Activated CD4-positive, alpha-beta T cell treated with anti-CD3 and anti-CD28 coated beads, Interleukin-2, amount 10 ng/mL, durations not matched to agents 7 days and 5 days (primary cell): ENCODE results near the gene PHLDA3. TPM values are rescaled to one million over a fixed set of nuclear protein-coding genes. Genes with fewer than 3 reads are reported as not detected.

Experiments used
- CTCF ChIA-PET: fragments of 350-600 bp; sonication (Branson Sonifier 250); formaldehyde crosslinking; loops from one replicate; lab custom pipeline; 2021; ENCODE audit warnings: antibody characterized with exemption; lab: Charles Lee
- POLR2A ChIA-PET: fragments of 350-600 bp; sonication (Branson Sonifier 250); formaldehyde crosslinking; loops from one replicate; lab custom pipeline; 2021; ENCODE audit warnings: antibody characterized with exemption; lab: Charles Lee
- DNase-seq: peaks from one replicate; pipeline ENCODE4 v3.0.0-alpha.2; 2020
- H3K27ac Mint-ChIP-seq: one replicate; pipeline ENCODE4 v1.8.0; 2021; ENCODE audit warnings: mild to moderate bottlenecking, moderate library complexity, mixed read lengths
- H3K27me3 Mint-ChIP-seq: one replicate; pipeline ENCODE4 v1.8.0; 2021; ENCODE audit warnings: mixed read lengths
- H3K36me3 Mint-ChIP-seq: one replicate; pipeline ENCODE4 v1.8.0; 2021; ENCODE audit warnings: low read depth, mixed read lengths
- H3K4me1 Mint-ChIP-seq: one replicate; pipeline ENCODE4 v1.8.0; 2021; ENCODE audit warnings: mixed read lengths
- H3K4me3 Mint-ChIP-seq: one replicate; pipeline ENCODE4 v1.8.0; 2021; ENCODE audit warnings: mild to moderate bottlenecking, moderate library complexity, mixed read lengths
- H3K9me3 Mint-ChIP-seq: one replicate; pipeline ENCODE4 v1.8.0; 2021; ENCODE audit warnings: mixed read lengths
- total RNA-seq, 2 experiments: library from RNA; stranded (reverse); gene quantifications; one replicate each; pipeline ENCODE4 v1.2.3, GENCODE V29; 2021

Gene PHLDA3
- total RNA-seq, 2 experiments from 2014 or later: 12.1 to 18.8 TPM

DNA sequence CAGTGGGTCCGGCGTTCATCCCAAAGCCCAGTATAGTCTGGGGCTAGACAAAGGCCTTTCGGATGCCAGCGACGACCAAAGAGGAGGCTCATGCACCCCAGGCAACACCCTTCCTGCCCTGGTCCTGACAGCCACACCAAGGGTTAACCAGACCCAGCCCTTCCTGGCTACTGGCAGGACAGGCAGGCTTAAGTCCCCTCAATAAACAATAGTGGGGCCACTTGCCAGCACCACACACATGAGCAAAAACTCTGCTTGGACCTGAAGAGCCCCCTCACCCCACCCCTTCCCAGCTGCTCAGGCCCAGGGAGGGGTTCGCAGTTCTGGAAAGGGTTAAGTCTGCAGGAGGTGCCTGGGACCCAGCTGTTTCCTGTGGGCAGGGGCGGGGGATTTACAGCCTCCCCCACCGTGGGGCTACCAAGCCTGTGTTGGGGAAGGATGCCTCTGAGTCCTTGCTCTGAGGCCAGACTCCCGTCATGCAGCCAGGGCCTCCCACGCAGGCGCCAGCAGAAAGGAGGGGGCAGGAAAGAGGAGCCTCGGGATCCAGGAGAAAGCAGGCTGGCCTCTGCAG, 18.2 kb downstream of the PHLDA3 start:
- H3K27me3 Mint-ChIP-seq: peaks cover 19% of the 10 kb centered on the region
- H3K27ac Mint-ChIP-seq: no peak overlapping the region
- H3K36me3 Mint-ChIP-seq: peaks cover 3% of the 10 kb centered on the region
- ChIA-PET CTCF (interaction anchor here (2.8 kb wide), 1 partner anchor 62 kb away, joined by 8 read pairs; no protein-coding TSS in a partner anchor), POLR2A (no interaction called here)
- H3K4me3 Mint-ChIP-seq: no peak overlapping the region
- H3K4me1 Mint-ChIP-seq: peaks cover 43% of the 10 kb centered on the region
- DNase-seq: no peak
- H3K9me3 Mint-ChIP-seq: peaks cover 2% of the 10 kb centered on the region

DNA sequence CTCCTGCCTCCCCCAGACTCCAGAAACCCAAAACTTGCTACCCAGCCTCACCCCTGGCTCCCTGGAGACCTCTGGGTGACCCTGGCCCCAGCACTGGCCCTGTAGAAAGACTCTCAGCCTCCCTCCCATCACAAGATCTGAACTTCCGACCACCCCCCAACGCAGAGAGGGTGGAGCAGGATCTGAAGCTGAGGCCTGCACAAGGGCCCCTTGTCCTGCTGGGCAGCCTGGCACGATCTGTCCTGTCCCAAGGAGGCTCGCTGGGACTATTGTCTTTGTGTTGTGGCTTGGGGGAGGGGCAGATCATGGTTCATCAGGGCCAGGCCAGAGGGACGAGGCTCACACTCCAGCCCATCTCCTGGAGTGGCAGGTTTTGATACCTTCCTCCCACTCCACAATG, 20.0 kb downstream of the PHLDA3 start:
- ChIA-PET CTCF (interaction anchor here (1.5 to 3.6 kb wide), 7 partner anchors 20 to 63 kb away, joined by 4 to 25 read pairs (median 8); partner anchors contain the start of genes CSRP1 and PHLDA3), POLR2A (no interaction called here)
- no peak overlapping the region for H3K4me3 Mint-ChIP-seq
- H3K4me1 Mint-ChIP-seq: peaks cover 39% of the 10 kb centered on the region
- no peak for DNase-seq
- H3K27me3 Mint-ChIP-seq: peaks cover 18% of the 10 kb centered on the region
- H3K36me3 Mint-ChIP-seq: peaks cover 3% of the 10 kb centered on the region
- H3K27ac Mint-ChIP-seq: no peak overlapping the region
- H3K9me3 Mint-ChIP-seq: peaks cover 2% of the 10 kb centered on the region

DNA sequence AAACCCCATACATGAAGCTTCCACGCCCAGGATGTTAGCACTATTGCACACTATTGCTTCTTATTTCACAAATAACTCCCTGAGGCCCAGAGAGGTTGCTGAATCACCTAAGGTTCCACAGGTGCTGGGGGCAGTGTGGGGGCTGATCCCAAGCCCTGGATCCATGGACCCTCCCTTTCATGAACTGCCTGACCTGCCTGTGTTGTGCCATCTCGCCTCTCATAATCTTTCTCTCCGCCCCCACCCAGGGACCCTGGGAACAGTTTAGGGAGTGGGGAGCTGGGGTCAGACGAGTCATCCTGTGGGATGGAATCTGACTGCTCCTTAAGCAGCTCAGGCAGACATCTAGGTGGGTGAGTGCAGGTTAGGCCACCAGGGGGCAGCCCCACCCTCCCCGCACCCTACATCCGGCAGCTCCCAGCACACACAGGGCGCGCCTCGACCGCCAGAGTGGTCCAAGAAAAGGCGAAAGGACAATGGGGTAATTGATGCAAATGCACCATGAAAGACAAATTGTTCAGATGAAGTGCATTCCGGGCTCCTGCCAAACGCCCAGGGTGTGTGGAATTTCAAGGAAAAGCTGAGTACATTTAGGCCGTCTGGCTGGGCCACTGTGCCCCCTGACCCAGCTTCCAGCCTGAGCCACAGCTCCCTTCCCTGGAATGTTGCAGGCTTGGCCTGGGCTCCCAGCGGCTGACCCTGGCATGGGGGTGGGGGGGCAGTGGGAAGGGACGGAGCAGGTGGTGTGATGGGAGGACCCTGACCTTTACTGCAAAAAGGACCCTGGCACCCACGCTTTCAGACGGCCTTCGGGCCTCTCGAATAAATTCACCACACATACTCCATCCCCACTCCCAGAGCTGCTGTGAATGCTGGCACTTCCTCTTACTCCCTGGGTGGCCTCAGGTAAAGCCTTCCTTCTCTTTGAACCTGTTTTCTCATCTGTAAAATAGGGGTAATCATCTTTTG, 20.8 kb downstream of the PHLDA3 start:
- peaks cover 1% of the 10 kb centered on the region for H3K9me3 Mint-ChIP-seq
- DNase-seq: peak; percentile 72
- no peak overlapping the region for H3K27ac Mint-ChIP-seq
- no peak overlapping the region for H3K4me3 Mint-ChIP-seq
- ChIA-PET CTCF (interaction anchor here (0.5 to 3.6 kb wide), 22 partner anchors 8 to 260 kb away, joined by 3 to 25 read pairs (median 5); partner anchors contain the start of genes CSRP1 and PHLDA3), POLR2A (no interaction called here)
- peaks cover 32% of the 10 kb centered on the region for H3K4me1 Mint-ChIP-seq
- peaks cover 2% of the 10 kb centered on the region for H3K36me3 Mint-ChIP-seq
- H3K27me3 Mint-ChIP-seq: peaks cover 19% of the 10 kb centered on the region

DNA sequence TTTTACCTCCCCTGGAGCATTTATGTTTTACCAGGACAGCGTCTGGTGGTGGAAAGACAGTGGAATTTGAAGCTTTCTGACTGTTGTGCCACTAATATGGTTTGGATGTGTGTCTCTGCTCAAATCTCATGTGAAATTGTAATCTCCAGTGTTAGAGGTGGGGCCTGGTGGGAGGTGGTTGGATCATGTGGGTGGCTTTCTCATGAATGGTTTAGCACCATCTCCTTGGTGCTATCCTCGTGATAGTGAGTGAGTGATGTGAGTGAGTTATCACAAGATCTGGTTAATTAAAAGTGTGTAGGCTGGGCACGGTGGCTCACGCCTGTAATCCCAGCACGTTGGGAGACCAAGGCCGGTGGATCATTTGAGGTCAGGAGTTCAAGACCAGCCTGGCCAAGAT, 23.7 kb downstream of the PHLDA3 start:
- CTCF ChIA-PET: interaction anchor here (0.8 to 1.3 kb wide), 5 partner anchors 10 to 36 kb away, joined by 3 to 6 read pairs (median 3); no protein-coding TSS in a partner anchor
- POLR2A ChIA-PET: no interaction called here
- DNase-seq: no peak
- Mint-ChIP-seq H3K4me1 (peaks cover 13% of the 10 kb centered on the region), H3K27me3 (peaks cover 27% of the 10 kb centered on the region), H3K4me3 (no peak overlapping the region), H3K36me3 (no peaks in the 10 kb centered on the region), H3K9me3 (no peaks in the 10 kb centered on the region), H3K27ac (no peak overlapping the region)

DNA sequence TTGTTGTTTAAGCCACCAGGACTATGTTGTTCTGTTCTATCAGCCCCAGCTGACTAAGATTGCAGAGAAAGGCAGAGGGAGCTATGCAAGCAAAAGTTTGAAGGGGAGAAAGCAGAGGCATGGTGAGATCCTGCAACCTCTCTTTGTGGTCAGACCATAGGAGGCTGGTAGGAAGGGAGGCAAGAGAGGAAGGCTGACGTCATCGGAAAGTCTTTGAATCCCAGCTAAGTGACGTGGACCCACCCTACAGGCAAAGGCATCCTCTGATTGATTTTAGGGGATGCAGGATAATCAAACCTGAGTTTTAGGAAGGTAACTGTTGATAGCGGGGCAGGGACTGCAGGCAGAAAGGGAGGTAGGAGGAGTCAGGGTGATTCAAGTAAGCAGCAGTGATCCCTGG, 24.2 kb downstream of the PHLDA3 start:
- Mint-ChIP-seq H3K9me3 (no peaks in the 10 kb centered on the region), H3K27me3 (peaks cover 29% of the 10 kb centered on the region), H3K4me1 (peaks cover 13% of the 10 kb centered on the region), H3K36me3 (no peaks in the 10 kb centered on the region), H3K4me3 (no peak overlapping the region), H3K27ac (no peak overlapping the region)
- POLR2A ChIA-PET: no interaction called here
- CTCF ChIA-PET: interaction anchor here (0.6 to 1.3 kb wide), 5 partner anchors 9 to 162 kb away, joined by 3 to 6 read pairs (median 3); no protein-coding TSS in a partner anchor
- no peak for DNase-seq

DNA sequence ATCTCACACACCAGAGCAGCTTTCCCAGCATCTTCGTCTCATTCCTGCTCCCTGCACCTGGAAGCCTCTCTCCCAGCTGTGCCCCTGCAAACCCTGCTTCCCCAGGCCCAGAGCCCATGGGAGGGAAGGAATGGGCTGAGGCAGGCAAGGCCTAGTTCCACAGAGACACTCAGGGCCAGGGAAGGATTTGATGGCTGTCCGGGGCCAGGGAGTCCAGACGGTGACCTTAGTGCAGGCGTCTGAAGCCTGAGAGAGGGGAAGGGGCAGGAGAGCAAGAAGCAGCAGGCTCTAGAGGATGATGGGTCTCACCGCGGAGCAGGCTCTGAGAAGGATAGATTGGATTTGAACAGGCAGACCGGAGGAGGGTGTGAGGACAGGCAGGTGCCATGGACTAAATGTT, 25.2 kb downstream of the PHLDA3 start:
- no peaks in the 10 kb centered on the region for H3K9me3 Mint-ChIP-seq
- H3K36me3 Mint-ChIP-seq: no peaks in the 10 kb centered on the region
- ChIA-PET CTCF (no interaction called here), POLR2A (no interaction called here)
- no peak for DNase-seq
- H3K27me3 Mint-ChIP-seq: peaks cover 33% of the 10 kb centered on the region
- peaks cover 13% of the 10 kb centered on the region for H3K4me1 Mint-ChIP-seq
- no peak overlapping the region for H3K27ac Mint-ChIP-seq
- no peak overlapping the region for H3K4me3 Mint-ChIP-seq

DNA sequence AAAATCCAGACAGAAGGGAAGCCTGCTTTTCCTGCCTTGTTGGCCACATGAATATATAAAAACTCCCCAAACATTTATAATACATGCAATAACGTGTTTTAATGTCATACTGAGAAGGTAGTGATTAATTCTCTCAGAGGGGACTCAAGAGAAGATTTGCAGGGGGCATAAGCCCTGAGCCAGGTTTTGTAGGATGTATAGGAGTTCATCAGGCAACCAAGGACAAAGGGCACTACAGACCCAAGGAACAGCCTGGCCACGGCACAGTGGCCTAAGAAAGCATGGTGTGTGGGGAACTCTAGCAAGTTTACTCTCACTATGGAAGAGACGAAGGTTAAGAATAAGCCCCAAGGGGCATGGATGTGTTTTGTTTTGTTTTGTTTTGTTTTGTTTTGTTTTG, 32.0 kb downstream of the PHLDA3 start:
- ChIA-PET CTCF (interaction anchor here (1.9 to 2.6 kb wide), 2 partner anchors 45 to 76 kb away, joined by 15 to 21 read pairs; no protein-coding TSS in a partner anchor), POLR2A (no interaction called here)
- H3K4me1 Mint-ChIP-seq: peaks cover 7% of the 10 kb centered on the region
- no peak overlapping the region for H3K4me3 Mint-ChIP-seq
- H3K27ac Mint-ChIP-seq: no peak overlapping the region
- no peaks in the 10 kb centered on the region for H3K9me3 Mint-ChIP-seq
- peaks cover 32% of the 10 kb centered on the region for H3K27me3 Mint-ChIP-seq
- no peaks in the 10 kb centered on the region for H3K36me3 Mint-ChIP-seq
- DNase-seq: no peak

DNA sequence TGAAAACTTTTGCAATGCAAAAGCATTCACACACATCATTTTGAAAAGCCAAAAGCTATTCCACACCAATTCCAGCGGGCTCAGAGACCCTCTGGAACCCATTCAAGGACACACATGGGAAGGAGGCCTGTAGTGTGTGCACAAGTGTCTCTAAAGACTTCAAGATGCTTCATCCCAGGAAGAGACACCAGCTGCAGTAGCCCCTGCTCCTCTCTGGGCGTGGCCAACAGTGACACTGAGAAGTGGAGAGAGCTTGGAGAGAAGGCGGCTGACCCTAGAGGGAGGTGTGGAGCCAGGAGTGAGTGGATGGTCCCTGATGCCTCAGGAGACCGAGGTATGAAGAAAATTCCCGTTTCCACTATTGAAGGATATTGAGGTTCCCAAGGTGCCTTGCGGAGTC, 32.6 kb downstream of the PHLDA3 start:
- DNase-seq: no peak
- peaks cover 7% of the 10 kb centered on the region for H3K4me1 Mint-ChIP-seq
- no peak overlapping the region for H3K4me3 Mint-ChIP-seq
- H3K36me3 Mint-ChIP-seq: no peaks in the 10 kb centered on the region
- CTCF ChIA-PET: interaction anchor here (1.1 to 2.6 kb wide), 5 partner anchors 11 to 76 kb away, joined by 3 to 21 read pairs (median 12); no protein-coding TSS in a partner anchor
- H3K27me3 Mint-ChIP-seq: peaks cover 30% of the 10 kb centered on the region
- H3K27ac Mint-ChIP-seq: no peak overlapping the region
- H3K9me3 Mint-ChIP-seq: no peaks in the 10 kb centered on the region
- POLR2A ChIA-PET: no interaction called here

DNA sequence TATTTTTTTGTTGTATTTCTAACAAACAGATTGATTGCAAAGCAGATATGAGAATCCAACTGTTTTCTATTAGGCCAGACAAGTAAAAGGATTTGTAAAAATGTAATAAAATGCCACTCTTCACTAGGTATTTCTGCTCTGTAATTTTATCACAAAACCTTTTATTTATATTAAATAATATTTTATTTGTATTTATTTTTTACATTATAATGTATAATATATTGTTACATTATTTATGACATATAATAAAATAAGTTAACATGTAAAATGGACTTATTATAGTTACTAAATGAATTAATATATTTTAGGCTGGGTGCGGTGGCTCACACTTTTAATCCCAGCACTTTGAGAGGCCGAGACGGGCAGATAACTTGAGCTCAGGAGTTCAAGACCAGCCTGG, 34.7 kb downstream of the PHLDA3 start:
- Mint-ChIP-seq H3K36me3 (no peaks in the 10 kb centered on the region), H3K4me3 (no peak overlapping the region), H3K4me1 (peaks cover 7% of the 10 kb centered on the region), H3K9me3 (no peaks in the 10 kb centered on the region), H3K27ac (no peak overlapping the region), H3K27me3 (peaks cover 22% of the 10 kb centered on the region)
- POLR2A ChIA-PET: no interaction called here
- CTCF ChIA-PET: interaction anchor here (2.3 to 2.6 kb wide), 2 partner anchors 14 to 48 kb away, joined by 12 to 21 read pairs; no protein-coding TSS in a partner anchor
- DNase-seq: no peak

DNA sequence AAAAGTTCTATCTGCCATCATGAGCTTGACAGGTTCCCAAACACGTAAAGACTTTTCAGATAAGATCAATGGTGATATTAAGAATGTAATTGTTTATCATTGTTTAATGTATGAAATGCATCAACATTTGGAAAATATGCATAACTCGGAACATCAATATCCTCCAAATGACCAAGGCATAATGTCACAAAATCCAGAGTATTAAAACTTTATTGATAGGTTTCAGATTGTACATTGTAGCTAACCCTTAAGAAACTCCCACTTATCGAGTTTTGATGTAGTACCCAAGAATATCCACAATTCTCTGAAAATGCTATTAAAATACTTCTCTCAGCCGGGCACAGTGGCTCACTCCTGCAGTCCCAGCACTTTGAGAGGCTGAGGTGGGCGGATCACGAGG, 35.4 kb downstream of the PHLDA3 start:
- ChIA-PET POLR2A (no interaction called here), CTCF (no interaction called here)
- H3K36me3 Mint-ChIP-seq: no peaks in the 10 kb centered on the region
- peaks cover 25% of the 10 kb centered on the region for H3K27me3 Mint-ChIP-seq
- H3K4me1 Mint-ChIP-seq: peaks cover 7% of the 10 kb centered on the region
- no peak overlapping the region for H3K4me3 Mint-ChIP-seq
- DNase-seq: no peak
- H3K9me3 Mint-ChIP-seq: no peaks in the 10 kb centered on the region
- H3K27ac Mint-ChIP-seq: no peak overlapping the region

DNA sequence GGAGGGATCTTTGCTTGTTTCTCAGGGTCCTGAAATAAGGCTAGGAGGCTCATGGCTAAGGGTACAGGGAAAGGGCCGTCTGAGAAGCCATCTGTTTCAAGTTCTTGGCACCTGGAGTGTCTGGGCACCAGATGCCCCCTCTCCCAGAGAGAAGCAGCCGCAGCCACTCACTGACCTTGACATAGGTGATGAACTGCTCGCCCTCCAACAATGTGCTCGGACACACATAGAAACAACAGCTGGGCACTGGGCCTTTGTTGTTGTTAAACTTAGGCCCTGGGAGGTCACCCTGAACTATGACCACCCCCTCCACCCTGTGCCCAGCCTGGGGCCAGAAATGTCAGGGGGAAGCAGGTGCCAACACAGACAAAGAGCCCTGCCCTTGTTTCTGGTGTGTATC, 38.2 kb downstream of the PHLDA3 start:
- no peak overlapping the region for H3K4me3 Mint-ChIP-seq
- DNase-seq: no peak
- peaks cover 14% of the 10 kb centered on the region for H3K4me1 Mint-ChIP-seq
- no peak overlapping the region for H3K27ac Mint-ChIP-seq
- POLR2A ChIA-PET: interaction anchor here (0.8 kb wide), 1 partner anchor 30 kb away, joined by 3 read pairs; no protein-coding TSS in a partner anchor
- no peaks in the 10 kb centered on the region for H3K9me3 Mint-ChIP-seq
- H3K36me3 Mint-ChIP-seq: no peaks in the 10 kb centered on the region
- CTCF ChIA-PET: no interaction called here
- H3K27me3 Mint-ChIP-seq: peaks cover 18% of the 10 kb centered on the region

DNA sequence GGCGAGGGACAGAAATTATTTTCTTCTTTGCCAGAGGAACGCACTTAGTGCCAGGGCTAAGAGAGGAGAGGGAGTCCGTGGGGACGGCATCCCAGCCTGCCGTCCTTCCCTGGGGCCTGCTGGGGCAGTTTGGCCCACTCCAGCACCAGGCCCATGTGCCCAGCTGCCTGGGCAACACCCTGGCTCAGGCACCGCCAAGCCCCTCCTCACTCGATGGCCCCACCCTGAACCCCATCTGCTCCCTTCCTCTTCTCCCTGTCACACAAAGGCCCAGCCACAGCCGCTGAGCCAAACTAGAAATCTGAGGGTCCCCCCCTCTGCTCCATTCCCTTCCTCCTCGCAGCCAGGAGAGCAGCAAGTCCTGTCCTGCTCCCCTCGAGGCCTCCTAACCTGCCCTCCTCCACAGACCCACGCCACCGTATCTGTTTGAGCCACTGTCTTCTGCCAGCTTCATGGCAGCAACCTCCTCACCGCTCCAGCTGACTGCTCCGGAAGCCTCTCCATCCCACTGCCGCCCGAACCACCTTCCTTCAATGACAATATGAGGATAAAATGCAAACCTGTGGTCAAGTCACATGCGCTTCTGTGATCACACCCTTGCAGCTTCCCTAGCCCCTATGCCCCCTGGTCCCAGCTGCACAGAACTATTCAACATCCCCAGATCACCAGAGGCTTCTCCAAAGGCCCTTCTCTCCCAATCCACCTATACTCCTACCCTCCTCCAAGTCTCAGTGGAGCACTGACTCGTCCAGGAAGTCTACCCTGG, 39.1 kb downstream of the PHLDA3 start:
- no peaks in the 10 kb centered on the region for H3K36me3 Mint-ChIP-seq
- peaks cover 12% of the 10 kb centered on the region for H3K4me1 Mint-ChIP-seq
- DNase-seq: no peak
- no peaks in the 10 kb centered on the region for H3K9me3 Mint-ChIP-seq
- ChIA-PET POLR2A (no interaction called here), CTCF (interaction anchor here (0.6 kb wide), 1 partner anchor 1361 kb away, joined by 3 read pairs; no protein-coding TSS in a partner anchor)
- H3K4me3 Mint-ChIP-seq: no peak overlapping the region
- peaks cover 15% of the 10 kb centered on the region for H3K27me3 Mint-ChIP-seq
- no peak overlapping the region for H3K27ac Mint-ChIP-seq
